MM.1S (cell line): ENCODE data around the gene CELF2.

Experiments used
- DNase-seq: peaks from one replicate; pipeline ENCODE4 v3.0.0-alpha.2; 2015
- H2AFZ ChIP-seq: fragments of 300-600 bp; sonication (generic); 2 replicates; pipeline ENCODE4 v1.6.0; 2016; ENCODE audit warnings: antibody characterized with exemption, low read length
- H3F3A ChIP-seq: fragments of 300-600 bp; sonication (generic); 2 replicates; pipeline ENCODE4 v1.6.1; 2016; ENCODE audit warnings: mild to moderate bottlenecking, antibody characterized with exemption, low read length, moderate library complexity, mixed read lengths; ENCODE audit not compliant: insufficient read depth
- H3K27ac ChIP-seq: fragments of 300-600 bp; sonication (generic); 2 replicates; pipeline ENCODE4 v1.5.1; 2016; ENCODE audit warnings: mild to moderate bottlenecking, low read length
- H3K27me3 ChIP-seq: fragments of 300-600 bp; sonication (generic); replicated peaks from 2 replicates; pipeline ENCODE4 v1.6.0; 2016; ENCODE audit warnings: low read length; ENCODE audit not compliant: insufficient read depth
- H3K36me3 ChIP-seq: fragments of 300-600 bp; sonication (generic); replicated peaks from 2 replicates; pipeline ENCODE4 v1.6.1; 2016; ENCODE audit warnings: mild to moderate bottlenecking, low read length, mixed read lengths; ENCODE audit not compliant: insufficient read depth
- H3K4me1 ChIP-seq: fragments of 300-600 bp; sonication (generic); 2 replicates; pipeline ENCODE4 v1.6.1; 2016; ENCODE audit warnings: low read length, mixed read lengths
- H3K4me2 ChIP-seq: fragments of 300-600 bp; sonication (generic); 2 replicates; pipeline ENCODE4 v1.6.0; 2016; ENCODE audit warnings: low read depth, low read length
- H3K4me3 ChIP-seq: fragments of 300-600 bp; sonication (generic); 2 replicates; pipeline ENCODE4 v1.5.1; 2016; ENCODE audit warnings: low read length, mixed read lengths
- H3K79me2 ChIP-seq: fragments of 300-600 bp; sonication (generic); 2 replicates; pipeline ENCODE4 v1.6.1; 2016; ENCODE audit warnings: mixed run types, low read length, mixed read lengths
- H3K9ac ChIP-seq: fragments of 300-600 bp; sonication (generic); 2 replicates; pipeline ENCODE4 v1.6.1; 2016; ENCODE audit warnings: low read length, mixed read lengths
- H3K9me2 ChIP-seq: fragments of 300-600 bp; sonication (generic); replicated peaks from 2 replicates; pipeline ENCODE4 v1.6.1; 2016; ENCODE audit warnings: mild to moderate bottlenecking, low read length, mixed read lengths; ENCODE audit not compliant: insufficient read depth
- H3K9me3 ChIP-seq: fragments of 300-600 bp; sonication (generic); replicated peaks from 2 replicates; pipeline ENCODE4 v1.6.1; 2016; ENCODE audit warnings: mild to moderate bottlenecking, low read length, mixed read lengths; ENCODE audit not compliant: insufficient read depth
- H4K20me1 ChIP-seq: fragments of 300-600 bp; sonication (generic); 2 replicates; pipeline ENCODE4 v1.6.1; 2016; ENCODE audit warnings: mild to moderate bottlenecking, low read length, moderate library complexity, mixed read lengths; ENCODE audit not compliant: insufficient read depth
- CTCF ChIP-seq: fragments of 300-600 bp; sonication (generic); IDR thresholded peaks from 2 replicates; pipeline ENCODE4 v1.5.1; 2016; ENCODE audit warnings: antibody characterized with exemption, low read length, mixed read lengths
- EZH2 ChIP-seq: fragments of 300-600 bp; sonication (generic); optimal IDR thresholded peaks from 2 replicates; pipeline ENCODE3; 2017; ENCODE audit warnings: low read depth, mild to moderate bottlenecking, antibody characterized with exemption, low read length, mixed read lengths
- EZH2phosphoT487 ChIP-seq: fragments of 300-600 bp; sonication (generic); IDR thresholded peaks from 2 replicates; pipeline ENCODE4 v1.6.1; 2018; ENCODE audit warnings: antibody characterized with exemption, low read length

The CELF2 gene

DNA sequence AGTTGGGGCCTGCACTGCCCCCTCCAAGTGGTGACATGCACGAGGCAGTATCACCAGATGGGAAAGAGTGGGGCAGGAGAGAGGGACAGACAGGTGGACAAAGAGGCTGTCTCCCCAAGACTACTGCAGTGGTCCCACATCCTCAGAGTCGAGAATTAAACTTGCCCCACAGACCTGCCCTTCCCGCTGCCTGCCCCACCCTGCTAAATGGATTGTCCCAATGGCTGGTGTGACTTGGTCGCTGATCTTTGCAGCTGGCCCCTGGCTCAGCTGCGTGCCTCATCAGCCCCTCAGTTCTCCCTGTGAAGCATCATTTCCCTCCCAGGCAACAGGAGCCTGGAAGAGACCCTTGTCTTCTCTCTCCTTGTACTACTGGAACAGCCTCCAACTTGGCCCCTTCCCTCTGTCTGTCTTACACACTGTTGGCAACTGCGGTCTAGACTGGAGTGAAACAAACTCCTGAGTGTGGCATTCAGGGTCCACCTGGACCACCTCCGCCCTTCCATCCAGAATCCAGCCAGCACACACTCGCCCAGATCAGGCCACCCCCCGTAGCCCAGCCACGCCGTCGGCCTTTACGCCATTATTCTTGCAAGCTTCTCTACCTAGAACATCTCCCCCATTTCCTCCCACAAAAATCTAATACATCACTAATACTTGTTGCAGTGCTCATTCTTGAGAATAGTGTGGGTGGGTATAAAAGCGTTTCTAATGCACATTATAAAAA is 275.1 kb downstream of the CELF2 start:
- DNase-seq, result no peak
- Histone ChIP-seq H4K20me1 (peaks cover 10% of the 10 kb centered on the region; the same call in 1 of the 2 replicates), H3K36me3 (peaks cover 45% of the 10 kb centered on the region), H3K27me3 (no peaks in the 10 kb centered on the region), H3F3A (peaks cover 32% of the 10 kb centered on the region; the same call in 1 of the 2 replicates), H3K4me3 (no peak overlapping the region), H3K4me2 (no peak overlapping the region), H3K79me2 (peaks cover 98% of the 10 kb centered on the region), H3K9ac (no peak overlapping the region), H3K4me1 (no peaks in the 10 kb centered on the region), H3K9me3 (no peaks in the 10 kb centered on the region), H3K9me2 (no peaks in the 10 kb centered on the region), H3K27ac (no peak overlapping the region), H2AFZ (no peak overlapping the region)
- TF ChIP-seq EZH2 (no peak), EZH2phosphoT487 (no peak), CTCF (no peak)

DNA sequence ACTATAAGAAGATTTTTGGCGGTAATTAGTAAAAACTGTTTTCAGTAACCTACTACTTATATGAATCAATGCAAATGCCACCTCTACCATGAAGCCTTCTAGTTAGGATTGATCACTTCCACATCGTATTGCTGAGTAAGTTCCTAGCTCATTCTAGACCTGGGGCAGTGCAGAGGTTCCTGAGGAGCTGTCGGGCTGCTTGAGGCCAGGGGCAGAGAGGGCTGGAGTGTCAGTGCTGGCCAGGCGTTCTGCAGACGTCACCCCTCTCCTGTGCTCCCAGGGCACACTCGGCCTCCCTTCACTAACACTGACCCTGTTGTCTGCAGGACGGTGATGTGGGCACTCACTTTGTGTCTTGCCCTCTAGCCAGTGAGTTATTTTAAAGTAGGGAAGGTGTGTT is 275.7 kb downstream of the CELF2 start:
- no peaks in the 10 kb centered on the region for H3K4me1 ChIP-seq
- peaks cover 38% of the 10 kb centered on the region for H3F3A ChIP-seq
- no peak for DNase-seq
- TF ChIP-seq EZH2phosphoT487 (no peak), EZH2 (no peak), CTCF (no peak)
- no peak overlapping the region for H3K9ac ChIP-seq
- no peak overlapping the region for H3K4me3 ChIP-seq
- no peaks in the 10 kb centered on the region for H3K9me2 ChIP-seq
- peaks cover 98% of the 10 kb centered on the region for H3K79me2 ChIP-seq
- H3K36me3 ChIP-seq, result peaks cover 45% of the 10 kb centered on the region
- H3K9me3 ChIP-seq, result no peaks in the 10 kb centered on the region
- H2AFZ ChIP-seq, result no peak overlapping the region
- no peak overlapping the region for H3K27ac ChIP-seq
- H3K27me3 ChIP-seq, result no peaks in the 10 kb centered on the region
- peaks cover 10% of the 10 kb centered on the region; the same call in 1 of the 2 replicates for H4K20me1 ChIP-seq
- H3K4me2 ChIP-seq, result no peak overlapping the region

DNA sequence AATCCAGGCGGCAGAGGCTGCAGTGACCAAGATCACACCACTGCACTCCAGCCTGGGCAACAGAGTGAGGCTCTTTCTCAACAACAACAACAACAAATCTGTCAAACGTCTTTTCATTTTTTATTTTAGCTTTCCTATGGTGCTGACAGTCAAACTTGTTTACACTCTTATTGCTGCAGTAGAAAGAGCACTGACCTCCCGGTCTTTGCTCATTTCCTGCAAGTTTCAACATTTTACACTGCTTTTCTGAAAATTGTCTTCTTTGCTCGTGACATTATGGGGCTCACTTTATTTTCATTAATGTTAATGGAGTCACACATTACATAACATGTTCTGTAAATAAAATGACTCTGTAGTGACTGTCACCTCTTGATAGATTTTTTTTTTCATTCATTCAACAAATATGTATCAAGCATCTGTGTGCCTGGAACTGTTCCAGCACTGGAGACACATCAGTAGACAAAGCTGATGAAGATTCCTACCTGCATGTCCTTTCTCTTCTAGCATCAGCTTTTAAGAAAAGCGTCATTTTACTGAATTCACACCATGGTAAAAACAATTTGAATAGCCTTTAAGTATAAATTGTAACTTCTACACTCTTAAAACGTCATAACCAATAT is 277.3 kb downstream of the CELF2 start:
- H3K27ac ChIP-seq, result no peak overlapping the region
- TF ChIP-seq EZH2phosphoT487 (no peak), EZH2 (no peak), CTCF (no peak)
- peaks cover 98% of the 10 kb centered on the region for H3K79me2 ChIP-seq
- H3K4me1 ChIP-seq, result no peaks in the 10 kb centered on the region
- H2AFZ ChIP-seq, result no peak overlapping the region
- peaks cover 37% of the 10 kb centered on the region for H3F3A ChIP-seq
- peaks cover 38% of the 10 kb centered on the region for H3K36me3 ChIP-seq
- no peaks in the 10 kb centered on the region for H3K9me3 ChIP-seq
- no peak overlapping the region for H3K9ac ChIP-seq
- peaks cover 10% of the 10 kb centered on the region; the same call in 1 of the 2 replicates for H4K20me1 ChIP-seq
- no peak overlapping the region for H3K4me2 ChIP-seq
- no peak for DNase-seq
- no peak overlapping the region for H3K4me3 ChIP-seq
- H3K27me3 ChIP-seq, result no peaks in the 10 kb centered on the region
- no peaks in the 10 kb centered on the region for H3K9me2 ChIP-seq
